ENCODE results near the gene SPOCK2.

DNA sequence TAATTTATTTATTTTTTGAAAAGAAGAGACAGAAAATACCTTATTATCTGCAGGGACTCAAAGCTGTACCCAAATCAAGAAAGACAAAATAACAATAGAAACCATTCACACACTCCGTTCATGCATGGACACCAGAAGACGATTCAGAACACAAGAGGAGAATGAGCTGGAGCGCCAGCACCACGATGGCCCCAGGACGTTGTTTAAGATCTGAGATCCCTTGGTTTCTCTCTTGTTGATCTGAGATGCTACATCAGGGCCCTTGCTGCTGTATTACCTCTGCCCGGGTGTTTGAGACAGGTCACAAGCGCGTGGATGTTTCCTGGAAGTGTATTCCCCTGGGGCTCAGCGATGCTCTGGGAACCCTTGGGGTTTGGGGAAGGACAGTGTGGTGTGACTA is 77.3 kb downstream of the SPOCK2 start:
- TF ChIP-seq EZH2 (IDR thresholded peaks at IDR 0.05) (no peak), POLR2AphosphoS5 (IDR thresholded peaks at IDR 0.05; ENCODE audit: borderline replicate concordance, low read depth, low read length) (no peak), FOXP2 (optimal IDR thresholded peaks at IDR 0.05; ENCODE audit: control extremely low read depth, extremely low read length, insufficient read depth) (no peak)

All from SK-N-MC (cell line).